GM18873 (cell line): ENCODE data around the gene IDH1.
"Not testable (repeated sequence)": the region's sequence is repeated elsewhere in the genome, so short reads cannot be mapped to it uniquely, and the experiment has no call there.

ENCODE experiments used
- ATAC-seq: cut with Tn5 transposase; IDR thresholded peaks from one replicate; pipeline ENCODE4 v1.9.1; 2021; ENCODE audit warnings: mild to moderate bottlenecking, moderate library complexity, moderate number of reproducible peaks; ENCODE audit not compliant: unreplicated experiment, low FRiP score

Gene IDH1

DNA sequence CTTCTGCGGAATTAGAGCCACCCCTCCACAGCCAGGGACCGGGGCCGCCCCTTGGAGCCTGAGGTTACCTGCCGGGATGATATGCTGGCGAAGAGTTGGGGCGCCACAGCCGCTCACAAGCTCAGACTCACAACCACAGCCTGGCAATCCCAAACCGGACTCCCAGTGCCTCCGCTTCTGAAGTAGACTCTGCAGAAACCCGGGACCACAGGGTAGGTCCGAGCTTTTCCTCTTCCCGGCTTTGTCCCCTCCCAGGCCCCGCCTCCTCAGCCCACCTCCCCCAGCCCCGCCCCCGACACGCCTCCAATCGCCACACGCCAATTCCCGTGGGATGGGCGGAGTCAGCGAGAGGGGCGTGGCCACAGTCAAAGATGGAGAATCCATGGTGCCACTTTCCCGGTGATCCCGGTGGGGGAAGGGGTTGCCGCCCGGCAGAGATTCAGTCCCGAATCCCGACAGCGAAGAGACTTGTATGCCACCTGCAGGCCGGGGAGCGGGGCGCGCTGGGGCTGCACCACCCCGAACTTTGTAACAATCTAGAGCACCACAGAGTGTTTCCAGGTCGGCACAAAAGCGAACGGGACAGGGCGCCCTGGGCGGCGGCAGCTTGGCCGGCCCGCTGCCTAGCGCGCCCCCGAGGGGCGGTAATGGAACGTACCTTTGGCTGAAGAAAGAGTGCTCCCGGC lies at the start of gene IDH1:
Gene IDH1 (minus strand): TSS at position 201 of the 686 bp plus-strand sequence. CDS start 3,520 bp downstream, outside the sequence.
- peak; percentile 69 for ATAC-seq

DNA sequence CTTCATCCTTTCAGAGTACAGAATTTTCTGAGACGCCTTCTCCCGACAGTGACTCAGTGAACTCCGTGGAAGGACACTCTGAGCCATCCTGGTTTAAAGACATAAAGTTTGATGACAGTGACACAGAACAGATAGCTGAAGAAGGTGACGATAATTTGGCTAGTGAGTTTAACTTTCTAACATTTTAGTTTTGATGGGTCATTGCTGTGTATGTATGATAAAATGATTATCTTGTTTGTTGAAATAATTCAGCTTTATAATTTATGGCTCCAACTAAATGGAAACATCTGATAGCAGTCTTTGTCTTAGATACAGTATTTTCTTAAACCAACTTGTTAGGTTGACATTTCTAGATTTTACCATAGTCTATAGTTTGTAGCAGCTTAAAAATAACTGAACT lies 49.3 kb upstream of the IDH1 start:
- no peak for ATAC-seq

DNA sequence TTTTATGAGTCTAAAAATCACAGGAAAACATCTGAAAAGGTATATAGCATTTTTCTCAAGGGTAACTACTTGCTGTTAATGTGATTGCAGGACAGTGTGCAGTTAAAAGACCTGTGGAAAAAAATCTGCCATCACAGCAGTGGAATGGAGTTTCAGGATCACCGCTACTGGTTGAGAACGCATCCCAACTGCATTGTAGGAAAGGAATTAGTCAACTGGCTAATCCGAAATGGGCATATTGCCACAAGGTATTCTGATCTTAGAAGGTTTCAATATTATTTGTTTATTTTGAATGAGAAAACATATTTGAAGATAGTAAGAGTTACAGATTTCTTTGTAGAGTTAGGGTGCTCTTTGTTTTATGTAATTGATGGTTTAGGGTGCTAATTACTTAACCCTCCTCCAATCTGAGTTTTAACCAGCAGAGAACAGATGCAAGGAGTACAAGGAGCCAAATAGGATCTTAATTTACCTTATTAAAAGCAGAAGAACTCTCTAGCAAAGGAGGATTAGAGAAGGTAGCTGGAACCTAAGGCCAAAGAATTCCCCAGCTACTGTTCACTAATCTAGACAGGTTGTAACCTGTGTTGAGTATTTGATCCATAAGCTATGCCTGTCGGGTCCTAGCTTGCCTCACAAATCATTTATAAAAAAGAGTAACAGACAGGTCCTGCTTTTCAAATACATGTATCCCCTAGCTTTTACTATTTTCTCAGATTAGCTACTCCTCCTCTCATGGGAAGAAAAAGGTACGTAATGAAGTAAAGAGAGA lies 46.2 kb upstream of the IDH1 start:
- ATAC-seq: no peak

DNA sequence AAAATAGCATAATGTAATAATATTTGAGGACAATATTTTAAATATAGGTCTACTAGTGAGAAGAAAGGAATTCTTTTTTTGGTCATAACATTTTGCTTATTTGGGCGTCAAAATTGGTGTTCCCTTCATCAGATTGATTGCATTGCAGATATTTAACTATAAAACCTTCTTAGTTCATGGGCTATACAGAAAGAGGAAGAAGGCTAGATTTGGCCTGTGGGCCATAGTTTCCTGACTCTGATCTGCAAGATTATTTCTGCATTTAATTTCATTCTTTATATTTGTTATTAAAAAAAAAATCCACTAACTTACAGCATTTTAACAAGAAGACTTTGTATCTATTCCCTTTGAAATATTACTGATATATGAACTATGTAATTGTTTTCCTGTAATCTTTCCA lies 43.1 kb upstream of the IDH1 start:
- no peak for ATAC-seq

DNA sequence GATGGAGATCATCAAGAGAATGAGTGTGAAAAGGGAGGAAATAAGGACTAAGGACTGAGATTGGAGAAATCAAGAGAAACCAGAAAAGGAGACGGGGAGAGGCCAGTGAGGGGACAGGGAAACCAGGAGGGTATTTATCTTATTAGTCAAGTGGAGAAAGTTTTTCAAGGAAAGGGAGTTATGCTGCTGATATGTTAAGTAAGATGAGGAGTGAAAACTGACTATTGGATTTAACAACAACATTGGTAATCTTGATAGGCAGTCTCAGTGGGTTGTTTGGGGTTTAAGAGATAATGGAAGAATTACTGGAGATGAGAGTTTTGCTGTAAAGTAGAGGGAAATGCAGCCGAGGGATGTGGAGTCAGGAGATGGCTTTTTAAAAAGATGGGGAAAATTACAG lies 41.7 kb upstream of the IDH1 start:
- ATAC-seq: no peak

DNA sequence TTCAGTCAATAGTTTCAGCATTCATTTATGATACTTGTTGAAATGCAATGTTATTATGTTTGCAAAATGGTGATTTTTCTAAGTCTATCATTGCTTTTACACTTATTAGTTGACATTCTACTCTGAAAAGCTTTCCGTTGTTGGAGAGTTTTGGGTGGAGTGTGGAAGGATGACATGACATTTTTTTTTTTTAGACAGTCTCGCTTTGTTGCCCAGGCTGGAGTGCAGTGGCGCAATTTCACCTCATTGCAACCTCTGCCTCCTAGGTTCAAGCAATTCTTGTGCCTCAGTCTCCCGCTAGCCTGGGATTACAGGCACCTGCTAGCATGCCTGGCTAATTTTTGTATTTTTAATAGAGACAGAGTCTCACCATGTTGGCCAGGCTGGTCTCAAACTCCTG lies 41.0 kb upstream of the IDH1 start:
- no peak for ATAC-seq

DNA sequence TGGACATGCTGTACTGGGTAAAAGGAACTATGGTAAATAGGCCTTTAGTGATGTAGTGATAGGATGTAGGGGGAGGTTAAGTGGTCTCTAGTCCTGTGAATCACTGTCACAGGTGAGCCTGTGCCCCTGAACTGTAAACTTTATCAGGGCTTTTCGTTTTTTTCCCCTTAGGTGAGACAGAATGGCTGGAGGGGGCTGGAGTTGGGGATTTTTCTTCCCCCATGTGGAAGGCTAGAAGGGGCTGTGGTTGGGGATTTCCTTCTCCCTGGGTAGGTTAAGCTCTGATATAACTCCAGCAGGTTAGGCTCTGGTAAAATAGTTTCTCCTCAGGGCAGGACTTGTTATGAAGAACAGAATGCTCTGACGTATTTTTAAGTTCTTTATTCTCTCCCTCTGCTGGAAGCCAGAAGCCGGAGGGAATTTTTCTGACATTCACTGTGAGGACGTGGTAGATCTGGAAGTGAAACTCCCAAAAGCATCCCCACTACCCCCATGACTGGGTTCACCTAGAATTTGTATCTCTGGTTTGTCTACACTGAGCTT lies 39.7 kb upstream of the IDH1 start:
- ATAC-seq: peak; percentile 61

DNA sequence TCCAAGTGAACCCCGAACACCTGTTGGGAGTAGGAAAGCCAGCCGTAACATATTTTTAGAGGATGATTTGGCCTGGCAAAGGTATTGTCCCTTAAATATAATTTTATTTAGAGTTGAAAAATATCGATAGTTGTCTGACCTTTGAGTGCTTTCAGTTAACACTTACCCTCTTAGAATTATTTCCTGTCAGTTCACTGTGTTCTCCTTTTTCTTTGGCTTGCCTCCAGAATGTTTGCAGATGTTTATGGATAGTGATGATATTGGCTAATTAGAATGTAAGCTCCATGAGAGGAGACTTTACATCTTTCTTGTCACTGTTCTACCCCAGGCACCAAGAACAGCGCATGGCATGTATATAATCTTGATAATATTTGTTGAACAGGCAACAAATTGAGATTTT lies 31.0 kb upstream of the IDH1 start:
- ATAC-seq: no peak

DNA sequence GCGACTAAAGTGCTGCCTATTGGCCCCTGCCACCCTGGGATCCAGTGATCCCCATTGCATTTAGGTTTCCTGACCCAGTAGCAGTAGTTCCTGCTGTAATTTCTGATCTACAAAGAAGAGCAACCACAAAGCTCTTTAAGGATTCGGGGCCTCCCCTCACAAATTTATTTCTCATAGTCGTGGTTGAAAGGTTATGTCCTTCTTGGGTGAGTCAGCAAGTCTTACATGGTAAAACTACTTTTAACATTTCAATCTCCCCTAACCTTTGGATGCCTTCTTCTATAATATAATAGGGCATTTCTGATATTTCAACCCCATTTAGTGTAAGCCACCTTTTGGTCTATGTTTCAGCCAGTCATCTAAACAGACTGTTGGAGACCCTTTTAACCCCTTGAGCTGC lies 26.1 kb upstream of the IDH1 start:
- no peak for ATAC-seq

DNA sequence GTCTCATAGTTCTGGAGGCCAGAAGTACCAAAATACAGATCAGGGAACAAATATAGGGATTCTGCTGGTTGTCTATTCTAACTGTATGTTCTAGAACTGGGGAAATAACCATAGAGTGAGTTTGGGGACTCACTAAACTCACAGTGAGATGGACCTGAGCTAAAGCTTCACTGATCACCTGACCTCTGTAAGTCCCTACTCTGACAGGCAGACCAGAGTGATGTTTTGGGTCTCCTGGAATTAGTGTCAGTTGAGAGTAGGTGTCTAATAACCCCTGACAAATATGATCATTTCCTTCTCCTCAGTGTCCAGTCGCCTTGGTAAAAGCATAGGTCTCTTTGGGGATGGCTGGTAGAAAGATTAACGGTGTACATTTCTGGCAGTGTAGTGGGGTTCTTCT lies 25.4 kb upstream of the IDH1 start:
- ATAC-seq: no peak

DNA sequence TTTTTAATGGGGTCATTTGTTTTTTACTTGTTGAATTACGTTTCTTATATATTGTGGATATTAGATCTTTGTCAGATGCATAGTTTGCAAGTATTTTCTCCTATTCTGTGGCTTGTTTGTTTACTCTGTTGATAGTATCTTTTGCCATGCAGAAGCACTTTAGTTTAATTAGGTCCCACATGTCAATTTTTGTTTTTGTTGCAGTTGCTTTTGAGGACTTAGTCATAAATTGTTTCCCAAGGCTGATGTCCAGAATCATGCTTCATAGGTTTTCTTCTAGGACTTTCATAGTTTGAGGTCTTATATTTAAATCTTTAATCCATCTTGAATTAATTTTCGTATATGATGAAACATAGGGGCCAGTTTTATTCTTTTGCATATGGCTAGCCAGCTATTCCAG lies 24.4 kb upstream of the IDH1 start:
- ATAC-seq: no peak

DNA sequence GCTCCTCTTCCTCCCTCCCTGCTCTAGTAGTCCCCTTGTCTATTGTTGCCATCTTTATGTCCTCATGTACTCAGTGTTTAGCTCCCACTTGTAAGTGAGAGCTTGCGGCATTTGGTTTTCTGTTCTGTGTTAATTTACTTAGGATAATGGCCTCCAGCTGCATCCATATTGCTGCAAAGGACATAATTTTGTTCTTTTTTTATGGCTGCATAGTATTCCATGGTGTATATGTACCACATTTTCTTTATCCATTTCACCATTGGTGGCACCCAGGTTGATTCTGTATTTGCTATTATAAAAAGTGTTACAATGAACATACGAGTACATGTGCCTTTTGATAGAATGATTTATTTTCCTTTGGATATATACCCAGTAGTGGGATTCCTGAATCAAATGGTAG lies 23.7 kb upstream of the IDH1 start:
- no peak for ATAC-seq

DNA sequence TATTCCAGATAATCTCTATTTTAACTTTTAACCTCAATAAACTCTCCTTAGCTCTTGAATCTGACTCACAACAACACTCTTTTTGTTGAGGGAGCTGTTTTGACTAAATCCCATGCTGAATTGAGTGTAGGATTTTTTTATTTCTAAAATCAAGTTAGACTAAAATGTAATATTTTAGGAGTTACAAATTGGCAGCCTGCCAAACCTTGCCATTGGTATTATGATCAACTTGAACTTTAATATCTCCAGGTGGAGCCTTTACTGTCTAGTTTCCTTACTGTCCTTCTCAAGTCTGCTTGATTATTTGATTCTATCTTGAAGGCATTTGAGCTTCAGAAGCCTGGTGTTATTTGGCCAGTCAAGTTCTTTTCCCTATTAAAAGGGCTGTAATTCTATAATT lies 19.9 kb upstream of the IDH1 start:
- ATAC-seq: no peak

DNA sequence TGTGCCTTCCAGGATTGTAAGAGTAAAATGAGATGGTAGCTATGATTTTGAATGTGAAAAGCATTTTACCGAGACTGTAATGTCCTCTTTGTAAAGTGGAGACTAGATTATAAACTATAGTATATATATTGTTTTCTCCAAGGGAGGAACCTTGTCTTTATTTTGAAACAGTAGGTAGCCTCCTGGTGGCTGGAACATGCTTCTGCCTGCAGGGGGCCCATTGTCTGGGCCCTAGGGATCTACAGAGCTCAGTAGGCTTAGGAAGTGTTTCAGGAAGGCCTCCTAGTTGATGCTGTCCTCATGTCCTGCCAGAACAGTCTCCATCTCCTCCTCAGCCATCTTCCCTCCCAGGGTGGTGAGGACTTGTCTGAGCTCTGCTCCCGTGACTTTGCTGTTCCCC lies 14.2 kb upstream of the IDH1 start:
- no peak for ATAC-seq

DNA sequence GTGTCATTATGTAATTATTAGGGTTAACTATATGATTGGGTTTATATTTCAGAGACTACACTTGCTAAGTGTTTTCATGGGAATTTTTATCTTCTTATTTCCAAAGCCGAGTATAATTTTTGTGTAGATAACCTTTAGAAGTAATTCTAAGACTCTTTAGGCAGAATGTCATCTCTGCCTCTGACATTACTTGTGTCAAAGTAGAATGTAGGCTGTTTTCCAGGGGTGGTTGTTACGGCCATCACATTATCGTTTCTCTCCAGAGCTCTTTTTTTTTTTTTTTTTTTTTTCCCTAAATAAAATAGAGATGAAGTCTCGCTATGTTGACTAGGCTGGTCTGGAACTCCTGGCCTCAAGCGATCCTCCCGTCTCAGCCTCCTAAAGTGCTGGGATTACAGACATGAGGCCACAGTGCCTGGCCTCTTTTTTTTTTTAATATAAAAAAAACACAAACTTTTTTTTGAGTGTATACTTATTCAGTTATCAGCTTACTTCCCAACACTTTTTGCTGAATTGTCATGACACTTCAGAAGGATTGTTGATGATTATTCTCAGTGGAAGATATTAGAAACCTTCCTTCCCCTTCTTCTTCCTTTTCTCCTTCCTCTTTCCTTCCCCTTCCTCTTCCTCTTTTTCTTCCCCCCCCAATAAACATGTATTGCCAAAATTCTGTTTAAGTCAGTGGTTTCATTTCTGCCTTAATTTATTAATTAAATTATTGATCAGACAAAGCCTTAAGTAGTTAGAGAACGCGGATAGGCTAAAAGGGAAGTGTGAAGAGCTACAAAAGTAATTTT lies 13.5 kb upstream of the IDH1 start:
- no peak for ATAC-seq

DNA sequence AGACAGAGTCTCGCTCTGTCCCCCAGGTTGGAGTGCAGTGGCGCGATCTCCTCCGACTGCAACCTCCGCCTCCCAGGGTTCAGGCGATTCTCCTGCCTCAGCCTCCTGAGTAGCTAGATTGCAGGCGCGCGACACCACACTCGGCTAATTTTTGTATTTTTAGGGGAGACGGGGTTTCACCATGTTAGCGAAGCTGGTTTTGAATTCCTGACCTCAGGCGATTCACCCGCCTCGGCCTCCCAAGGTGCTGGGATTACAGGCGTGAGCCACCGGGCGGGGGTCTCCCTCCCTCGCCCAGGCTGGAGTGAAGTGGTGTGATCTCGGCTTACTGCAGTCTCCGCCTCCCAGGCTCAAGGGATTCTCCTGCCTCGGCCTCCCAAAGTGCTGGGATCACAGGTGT lies 12.7 kb upstream of the IDH1 start:
- ATAC-seq: not testable (repeated sequence)

DNA sequence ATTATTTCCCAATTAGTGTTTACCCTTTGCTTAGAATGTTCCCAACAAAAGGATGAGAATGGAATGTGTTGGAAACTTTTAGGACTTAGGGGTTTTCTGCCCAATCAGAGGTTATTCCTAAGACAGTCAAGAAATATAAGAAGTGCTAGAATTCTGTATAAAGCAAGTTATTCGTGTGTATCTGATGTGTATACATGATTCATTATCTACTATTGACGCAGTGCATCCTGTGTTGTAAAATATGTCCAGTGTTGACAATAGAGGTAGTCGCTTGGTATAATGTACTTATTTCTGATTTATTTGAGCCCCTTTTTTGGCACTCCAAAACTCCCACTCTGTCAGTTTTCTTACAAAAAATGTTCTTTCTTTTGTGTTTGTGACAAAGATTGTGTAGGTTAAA lies 12.1 kb upstream of the IDH1 start:
- ATAC-seq: no peak

DNA sequence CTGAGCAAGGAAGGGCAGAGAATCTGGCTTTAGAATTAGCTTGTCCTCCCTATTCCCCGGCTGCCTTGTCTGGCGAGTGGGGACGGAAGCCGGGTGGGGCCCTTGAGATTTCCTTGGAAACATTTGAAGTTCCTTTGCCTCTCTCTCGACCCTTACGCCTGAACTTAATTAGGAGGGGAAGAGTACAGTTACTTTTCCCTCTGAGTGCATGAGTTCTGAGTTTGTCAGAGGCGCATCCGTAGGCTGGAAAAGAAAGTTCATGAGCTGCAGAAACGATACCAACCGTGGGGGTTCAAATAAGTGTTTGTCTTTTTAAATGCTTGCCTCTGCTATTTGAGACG lies 11.7 kb upstream of the IDH1 start:
- peak; percentile 1 for ATAC-seq

DNA sequence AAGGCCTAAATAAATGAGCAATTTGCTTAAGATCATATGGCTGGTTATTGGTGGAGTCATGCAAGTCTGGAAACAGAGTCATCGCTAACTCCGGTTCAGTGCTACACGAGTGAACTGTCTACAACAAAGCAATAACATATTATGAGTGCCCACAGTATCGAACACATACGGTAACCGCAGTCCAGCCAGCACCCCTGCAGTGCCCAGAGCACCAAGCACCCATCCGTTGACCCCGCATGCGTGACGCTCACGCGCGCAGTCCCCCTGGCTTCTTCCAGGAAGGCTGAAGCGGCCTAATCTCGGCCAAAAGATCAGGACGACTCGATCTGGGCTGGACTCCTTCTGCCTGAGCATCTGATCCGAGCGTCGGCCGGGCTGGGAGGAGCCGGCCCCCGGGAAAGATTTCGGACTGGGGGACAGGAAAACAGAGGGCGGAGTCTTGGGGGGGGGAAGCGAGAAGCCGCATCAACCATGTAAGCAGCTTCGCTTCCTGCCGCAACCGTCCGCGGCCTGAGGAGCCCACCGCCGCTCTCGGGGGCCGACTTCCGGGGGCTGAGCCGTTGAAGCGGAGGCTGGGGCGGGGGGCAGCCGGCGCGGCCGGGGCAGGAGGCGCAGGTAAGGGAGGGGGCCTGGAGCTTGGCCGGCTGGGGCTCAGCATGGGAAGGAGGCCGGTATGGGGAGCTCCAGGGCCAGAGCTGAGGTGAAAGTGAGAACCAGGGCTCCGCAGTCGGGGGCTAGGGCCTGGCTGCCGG lies 11.1 kb upstream of the IDH1 start, which contains the start of gene PIKFYVE:
Gene PIKFYVE (plus strand): TSS at position 455 of the 752 bp plus-strand sequence. CDS start 5,265 bp downstream, outside the sequence.
- ATAC-seq: peak; percentile 88

DNA sequence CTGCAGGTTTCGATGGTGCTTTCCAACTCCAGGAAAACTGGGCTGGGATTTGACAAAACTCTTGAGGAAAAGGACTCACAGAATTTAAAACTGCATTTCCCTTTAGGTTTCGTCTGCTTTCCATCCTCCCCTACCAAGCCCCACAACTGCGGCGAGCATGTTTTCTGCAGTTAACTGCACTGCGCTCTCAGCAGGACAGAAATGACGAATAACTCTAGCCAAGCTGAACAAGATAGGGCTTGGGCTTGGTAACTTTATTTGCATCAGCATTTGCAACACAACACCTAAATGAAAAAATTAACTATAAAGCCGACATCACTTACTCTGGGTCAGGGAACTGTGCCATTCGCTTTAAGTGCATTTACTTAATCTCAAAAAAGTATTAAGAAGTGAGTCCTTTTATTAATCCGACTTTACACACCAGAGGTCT lies 10.5 kb upstream of the IDH1 start:
- peak; percentile 40 for ATAC-seq
